HUES64 (cell line): ENCODE data around the gene ENO2.

ENCODE experiments used
- H3K27ac ChIP-seq: 2 replicates; pipeline ENCODE4 v1.7.0; 2013; ENCODE audit warnings: low read depth, low read length, inconsistent platforms
- H3K27me3 ChIP-seq: 2 replicates; pipeline ENCODE4 v1.6.1; 2013; ENCODE audit warnings: mild to moderate bottlenecking, low read length; ENCODE audit not compliant: insufficient read depth
- H3K36me3 ChIP-seq: 2 replicates; pipeline ENCODE4 v1.6.1; 2013; ENCODE audit warnings: mild to moderate bottlenecking, low read length; ENCODE audit not compliant: insufficient read depth
- H3K4me1 ChIP-seq: 2 replicates; pipeline ENCODE4 v1.6.1; 2013; ENCODE audit warnings: mild to moderate bottlenecking, low read length, moderate library complexity; ENCODE audit not compliant: insufficient read depth
- H3K4me3 ChIP-seq: 2 replicates; pipeline ENCODE4 v1.5.1; 2013; ENCODE audit warnings: mild to moderate bottlenecking, low read length, moderate library complexity
- H3K9ac ChIP-seq: 2 replicates; pipeline ENCODE4 v1.6.1; 2013; ENCODE audit warnings: mild to moderate bottlenecking, low read depth, low read length
- H3K9me3 ChIP-seq: 2 replicates; pipeline ENCODE4 v1.6.1; 2013; ENCODE audit warnings: low read depth, low read length; ENCODE audit not compliant: insufficient read depth
- WGBS: fragments of 150-250, 120-280 bp; methylation state at CpG from one replicate; pipeline ENCODE4 v1.1.7; 2013; ENCODE audit warnings: missing lambda C conversion rate; 5-methylcytosine and 5-hydroxymethylcytosine counted together

ENO2 gene

GRCh38 chr12:6953442-6954315 lies 39.3 kb downstream of the ENO2 start:
- H3K36me3 ChIP-seq, result no peaks in the 10 kb centered on the region
- H3K4me1 ChIP-seq, result no peaks in the 10 kb centered on the region
- H3K27me3 ChIP-seq, result no peaks in the 10 kb centered on the region
- WGBS, result 76% methylated on average over 24 of the region's 24 CpGs
- no peak overlapping the region for H3K4me3 ChIP-seq
- H3K9me3 ChIP-seq, result no peaks in the 10 kb centered on the region
- no peak overlapping the region for H3K27ac ChIP-seq
- H3K9ac ChIP-seq, result no peak overlapping the region

GRCh38 chr12:6954316-6955107 lies 40.1 kb downstream of the ENO2 start:
- no peaks in the 10 kb centered on the region for H3K27me3 ChIP-seq
- no peak overlapping the region for H3K9ac ChIP-seq
- no peaks in the 10 kb centered on the region for H3K9me3 ChIP-seq
- WGBS, result 94% methylated on average over 21 of the region's 21 CpGs
- no peaks in the 10 kb centered on the region for H3K4me1 ChIP-seq
- no peak overlapping the region for H3K4me3 ChIP-seq
- H3K36me3 ChIP-seq, result no peaks in the 10 kb centered on the region
- H3K27ac ChIP-seq, result no peak overlapping the region

GRCh38 chr12:6955108-6956020 lies 41.0 kb downstream of the ENO2 start:
- Histone ChIP-seq H3K9ac (no peak overlapping the region), H3K4me3 (no peak overlapping the region), H3K36me3 (no peaks in the 10 kb centered on the region), H3K9me3 (no peaks in the 10 kb centered on the region), H3K4me1 (no peaks in the 10 kb centered on the region), H3K27ac (no peak overlapping the region), H3K27me3 (no peaks in the 10 kb centered on the region)
- WGBS, result 95% methylated on average over 22 of the region's 22 CpGs

- Histone ChIP-seq H3K9ac (no peak overlapping the region), H3K4me1 (peaks cover 5% of the 10 kb centered on the region; the same call in 1 of the 2 replicates), H3K36me3 (no peaks in the 10 kb centered on the region)
Measured at GRCh38 chr12:6956021-6956727, 41.8 kb downstream of the ENO2 start.

GRCh38 chr12:6957151-6957701 lies 42.8 kb downstream of the ENO2 start:
- peaks cover 16% of the 10 kb centered on the region for H3K4me1 ChIP-seq
- no peaks in the 10 kb centered on the region for H3K9me3 ChIP-seq
- H3K4me3 ChIP-seq, result no peak overlapping the region
- no peaks in the 10 kb centered on the region for H3K27me3 ChIP-seq
- WGBS, result 95% methylated on average over 20 of the region's 20 CpGs
- no peaks in the 10 kb centered on the region for H3K36me3 ChIP-seq
- H3K27ac ChIP-seq, result no peak overlapping the region
- H3K9ac ChIP-seq, result no peak overlapping the region

More at GRCh38 chr12:6956021-6956727, 41.8 kb downstream of the ENO2 start:
- no peaks in the 10 kb centered on the region for H3K27me3 ChIP-seq
- no peaks in the 10 kb centered on the region for H3K9me3 ChIP-seq
- no peak overlapping the region for H3K27ac ChIP-seq
- 87% methylated on average over 28 of the region's 28 CpGs for WGBS
- no peak overlapping the region for H3K4me3 ChIP-seq

GRCh38 chr12:6957741-6958608 lies 43.6 kb downstream of the ENO2 start:
- no peak overlapping the region for H3K9ac ChIP-seq

GRCh38 chr12:6958609-6959057 lies 44.3 kb downstream of the ENO2 start:
- 91% methylated on average over 10 of the region's 10 CpGs for WGBS
- Histone ChIP-seq H3K4me3 (no peak overlapping the region), H3K9me3 (no peaks in the 10 kb centered on the region), H3K27me3 (no peaks in the 10 kb centered on the region), H3K27ac (no peak overlapping the region), H3K9ac (no peak overlapping the region), H3K4me1 (peaks cover 22% of the 10 kb centered on the region), H3K36me3 (no peaks in the 10 kb centered on the region)

More at GRCh38 chr12:6957741-6958608, 43.6 kb downstream of the ENO2 start:
- WGBS, result 91% methylated on average over 28 of the region's 28 CpGs
- H3K36me3 ChIP-seq, result no peaks in the 10 kb centered on the region
- H3K4me1 ChIP-seq, result peaks cover 22% of the 10 kb centered on the region
- H3K27me3 ChIP-seq, result no peaks in the 10 kb centered on the region
- H3K27ac ChIP-seq, result no peak overlapping the region
- H3K9me3 ChIP-seq, result no peaks in the 10 kb centered on the region
- no peak overlapping the region for H3K4me3 ChIP-seq

- peaks cover 3% of the 10 kb centered on the region for H3K36me3 ChIP-seq
- H3K9ac ChIP-seq, result no peak overlapping the region
- peaks cover 22% of the 10 kb centered on the region for H3K4me1 ChIP-seq
- no peak overlapping the region for H3K4me3 ChIP-seq
- no peaks in the 10 kb centered on the region for H3K9me3 ChIP-seq
- H3K27ac ChIP-seq, result no peak overlapping the region
- WGBS, result 85% methylated on average over 23 of the region's 24 CpGs
- H3K27me3 ChIP-seq, result no peaks in the 10 kb centered on the region
Measured at GRCh38 chr12:6959058-6959804, 44.9 kb downstream of the ENO2 start.
